G401.6 (cell line): Measurements from ENCODE around the gene C6.

ENCODE experiments used
- FAIRE-seq: peaks from 2 replicates; lab custom pipeline; 2012; peaks lifted over from hg19 to GRCh38; lab: Jason Lieb, UNC

C6 gene

DNA sequence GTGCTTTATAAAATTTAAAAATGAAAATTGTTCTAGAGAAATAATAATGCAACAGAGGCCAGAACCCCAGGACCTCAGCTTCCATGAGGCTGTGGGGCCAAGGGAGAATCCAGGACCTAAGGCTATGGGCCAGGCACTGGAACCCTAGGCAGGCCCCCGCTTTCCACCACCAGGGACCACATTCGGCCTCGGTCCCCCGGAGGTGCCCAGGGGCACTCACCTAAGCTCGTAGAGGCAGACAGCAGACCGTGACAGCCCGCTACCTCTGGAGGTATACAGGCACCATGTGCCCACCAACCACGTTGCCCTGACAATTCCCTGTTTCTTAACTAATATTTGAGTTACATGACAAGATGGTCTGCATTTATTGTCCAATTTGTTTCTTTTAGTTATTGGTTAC lies 92.7 kb downstream of the C6 start:
- no peak for FAIRE-seq

DNA sequence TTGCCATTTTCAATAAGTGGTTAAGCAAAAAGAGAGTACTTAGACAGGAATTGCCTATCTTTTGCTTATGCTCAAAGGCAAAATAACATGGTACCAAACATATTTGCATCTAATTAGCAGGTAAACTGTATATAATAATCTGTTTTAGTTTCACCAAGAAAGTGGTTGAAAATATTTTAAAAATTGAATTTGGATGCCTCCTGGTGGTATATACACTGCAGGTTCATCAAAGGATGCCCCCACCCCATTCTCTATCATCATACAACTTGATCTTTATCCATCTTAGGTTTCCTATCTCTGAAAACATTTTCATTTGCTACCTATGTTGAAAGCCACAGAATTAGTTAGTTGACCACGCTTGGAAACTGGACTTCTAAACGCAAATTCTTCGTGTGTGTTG lies 95.2 kb downstream of the C6 start:
- no peak for FAIRE-seq

DNA sequence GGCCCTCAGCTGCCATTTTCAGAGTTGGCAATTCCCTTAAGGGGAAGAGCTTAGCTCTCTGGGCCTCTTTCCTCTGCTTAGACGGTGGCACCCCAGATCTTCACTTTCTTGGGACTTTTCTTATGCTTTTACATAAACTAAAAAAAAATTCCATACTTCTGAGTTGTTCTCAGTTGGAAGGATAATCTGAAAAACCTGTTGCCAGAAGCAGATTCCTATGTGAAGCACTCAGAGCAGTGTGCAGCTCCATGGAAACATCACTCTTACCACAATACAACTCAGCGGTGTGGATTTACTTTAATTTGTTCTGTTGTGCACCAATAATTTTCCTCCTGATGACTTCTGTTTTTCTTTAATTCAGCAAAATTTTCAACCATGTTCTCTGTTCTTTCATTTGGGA lies 98.1 kb downstream of the C6 start:
- no peak for FAIRE-seq

DNA sequence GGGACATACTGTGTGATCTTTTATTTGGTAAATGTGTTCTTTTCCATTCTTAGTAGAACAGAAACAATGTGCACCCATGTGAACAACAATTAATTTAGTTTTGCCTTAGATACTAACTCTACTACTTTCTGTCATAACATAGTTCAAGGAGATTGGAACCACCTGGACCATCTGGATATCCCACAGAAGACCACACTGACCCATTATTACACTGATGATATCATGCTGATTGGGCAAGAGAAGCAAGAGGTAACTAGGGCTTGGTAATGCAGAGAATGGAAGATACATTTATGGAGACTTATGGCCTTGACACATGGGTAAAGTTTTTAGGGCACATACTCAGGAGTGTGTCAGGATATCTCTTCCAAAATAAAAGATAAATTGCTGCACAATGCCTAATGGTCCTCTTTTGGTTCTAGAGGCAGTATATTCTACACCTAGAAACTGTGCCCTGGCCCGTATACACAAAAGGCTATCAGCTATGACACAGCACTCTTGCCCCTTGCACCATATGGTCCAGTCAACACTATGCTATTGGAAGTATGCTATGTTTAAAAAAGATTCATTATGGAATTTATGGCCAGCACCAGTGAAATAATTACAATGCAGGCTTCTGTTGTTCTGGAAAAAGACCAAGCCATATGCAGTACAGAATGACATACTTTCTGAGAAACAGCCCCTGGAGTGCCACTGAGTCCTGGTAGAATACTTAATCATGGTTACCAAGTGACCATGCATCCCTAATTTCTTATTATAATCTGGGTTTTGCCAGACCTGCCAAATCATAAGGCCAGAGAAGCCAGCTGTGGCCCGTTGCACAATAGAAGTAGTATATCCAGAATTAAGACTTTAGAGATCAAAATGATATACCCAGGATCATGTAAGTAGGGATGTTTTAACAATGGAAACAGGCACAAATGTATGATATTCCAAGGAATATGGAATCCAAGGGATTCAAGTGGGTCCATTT lies 100.6 kb downstream of the C6 start:
- FAIRE-seq: no peak

DNA sequence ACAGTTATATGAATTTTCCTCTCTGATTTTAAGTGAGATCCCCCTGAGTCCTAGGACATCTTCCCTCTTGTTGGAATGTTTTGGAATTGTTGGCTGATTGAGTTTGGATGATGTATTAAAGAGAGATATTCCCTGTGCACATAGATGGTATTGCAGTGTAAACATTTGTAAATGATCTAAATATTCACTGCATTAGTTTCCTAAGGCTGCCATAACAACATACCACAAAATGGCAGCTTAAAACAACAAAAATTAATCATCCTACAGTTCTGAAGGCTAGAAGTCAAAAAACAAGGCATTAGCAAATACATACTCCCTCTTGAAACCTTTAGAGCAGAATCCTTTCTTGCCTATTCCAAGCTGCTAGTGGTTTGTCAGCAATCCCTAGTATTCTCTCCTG lies 104.1 kb downstream of the C6 start:
- no peak for FAIRE-seq

DNA sequence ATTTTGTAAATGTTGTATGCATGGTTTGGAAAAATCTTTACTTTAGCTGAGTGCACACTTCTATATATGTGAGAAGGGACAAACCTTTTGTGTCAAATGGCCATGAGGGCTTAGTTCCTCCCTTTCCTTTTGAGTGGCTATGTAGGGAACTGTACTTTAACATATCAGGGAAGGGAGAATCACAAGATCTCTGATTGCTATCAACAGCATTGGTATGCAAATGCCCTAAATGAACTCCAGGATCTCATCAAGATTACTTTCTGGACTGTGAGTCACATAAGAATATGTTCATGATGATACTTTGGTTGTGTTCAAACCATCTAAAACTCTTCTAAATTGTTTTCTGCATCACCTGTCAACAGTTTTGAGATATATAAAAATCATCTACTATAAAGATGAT lies 111.0 kb downstream of the C6 start:
- no peak for FAIRE-seq

DNA sequence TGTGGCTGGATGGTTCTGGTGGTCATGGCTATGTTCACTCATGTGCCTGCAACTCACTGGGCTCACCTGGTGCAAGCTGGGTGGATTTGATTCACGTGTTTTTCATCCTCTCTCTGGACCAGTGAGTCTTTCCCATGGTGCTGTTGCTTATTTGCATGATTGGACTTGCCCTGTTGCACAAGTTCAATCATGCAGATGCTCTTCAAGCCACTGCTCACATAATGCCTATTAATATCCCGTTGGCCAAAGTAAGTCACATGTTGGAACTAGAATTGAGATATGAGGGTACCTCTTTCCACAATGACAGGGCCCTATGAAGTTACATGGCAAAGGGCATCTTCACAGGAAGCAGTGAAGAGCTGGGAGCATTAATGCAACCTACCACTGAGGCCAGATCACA lies 115.7 kb downstream of the C6 start:
- no peak for FAIRE-seq

DNA sequence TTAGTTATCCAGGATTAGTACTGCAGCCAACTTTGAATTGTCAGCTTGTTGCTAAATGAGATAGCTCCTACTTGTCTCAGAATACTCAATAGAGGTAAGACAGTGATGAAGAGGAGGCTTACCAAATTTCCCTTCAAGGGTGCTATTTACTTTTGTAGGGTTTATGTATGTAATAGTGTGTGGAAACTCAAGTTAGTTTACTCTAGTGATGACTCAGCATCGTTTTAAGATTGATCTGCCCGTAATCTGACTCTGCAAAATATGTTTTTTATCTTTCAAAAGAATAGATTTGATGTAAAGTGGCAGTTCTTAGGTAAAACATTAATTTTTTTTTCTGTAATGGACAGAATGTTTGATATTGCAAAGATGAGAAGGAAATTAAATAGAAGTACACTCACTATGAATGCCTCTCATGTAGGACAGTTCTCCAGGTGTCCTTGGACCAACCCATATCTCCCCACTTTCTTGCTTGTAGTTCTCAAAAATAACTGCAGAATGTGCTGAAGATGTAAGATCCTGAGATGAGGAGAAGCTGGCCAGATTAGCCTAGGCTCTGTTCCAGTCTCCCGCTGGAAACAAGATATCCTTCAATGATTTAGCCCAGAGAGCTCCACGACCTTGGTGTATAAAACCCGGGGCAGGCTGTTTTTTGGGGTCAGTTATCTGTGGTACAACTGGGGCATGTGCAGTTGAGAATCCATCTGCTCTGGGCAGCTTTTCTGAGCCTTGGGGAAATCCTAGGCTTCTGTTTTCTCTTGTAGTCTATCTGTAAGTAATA lies 117.8 kb downstream of the C6 start:
- FAIRE-seq: no peak

DNA sequence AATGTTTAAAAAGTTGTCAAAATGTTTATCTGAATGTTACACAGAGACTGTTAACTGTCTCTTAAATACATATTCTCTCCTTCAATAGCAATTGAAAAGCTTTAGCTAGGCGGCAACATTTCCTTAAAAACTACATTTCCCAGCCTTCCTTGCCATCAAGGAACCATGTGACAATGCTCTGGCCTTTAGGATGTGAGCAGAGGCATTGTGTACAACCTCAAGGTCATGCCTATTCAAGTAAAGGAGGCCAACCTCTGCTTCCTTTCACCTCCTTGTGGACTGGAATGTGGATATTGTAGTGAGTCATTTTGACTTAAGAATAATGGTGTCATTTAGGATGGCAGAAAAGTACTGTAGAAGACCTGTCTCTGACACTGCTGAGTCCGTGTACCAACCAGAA lies 118.5 kb downstream of the C6 start:
- no peak for FAIRE-seq

DNA sequence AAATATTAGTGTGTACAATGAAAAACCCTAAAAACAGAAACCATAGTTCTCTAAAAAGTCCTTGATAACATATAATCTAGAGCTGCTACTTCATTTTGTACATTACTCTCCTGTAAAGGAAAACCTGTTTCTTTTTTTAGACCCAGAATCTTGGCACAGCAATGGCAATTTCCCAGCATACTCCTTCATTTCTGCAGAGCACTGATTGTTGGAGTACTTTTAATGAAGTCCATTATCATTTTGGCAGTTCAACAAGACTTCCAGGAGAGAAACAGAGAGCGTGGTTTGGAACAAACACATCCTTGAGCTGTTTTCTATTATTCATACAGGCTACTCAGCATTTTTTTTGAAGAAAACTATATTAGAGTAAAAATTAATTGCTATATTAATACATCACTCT lies 119.5 kb downstream of the C6 start:
- no peak for FAIRE-seq
